WI38 (cell line): ENCODE results near the gene MAFG.

ENCODE experiments used
- H3K4me3 ChIP-seq: 2 replicates; pipeline ENCODE4 v1.5.1; 2011; ENCODE audit warnings: low read depth, mild to moderate bottlenecking, control low read depth, low read length
- CTCF ChIP-seq: IDR thresholded peaks from 2 replicates; pipeline ENCODE4 v1.5.1; 2012; ENCODE audit warnings: low read depth, mild to moderate bottlenecking, control low read depth, low read length

Gene MAFG

GRCh38 chr17:81960130-81960958 is 32.8 kb upstream of the MAFG start:
- no peak for TF ChIP-seq CTCF
- H3K4me3 ChIP-seq = peak overlapping the region; percentile 30; the same call in 1 of the 2 replicates

- peak; percentile 45 for TF ChIP-seq CTCF
- H3K4me3 ChIP-seq = peak overlapping the region; percentile 30; the same call in 1 of the 2 replicates
These were observed 32.0 kb upstream of the MAFG start for GRCh38 chr17:81959362-81960129.

GRCh38 chr17:81958633-81959342 is 31.3 kb upstream of the MAFG start:
- no peak overlapping the region for H3K4me3 ChIP-seq
- no peak for TF ChIP-seq CTCF

GRCh38 chr17:81957691-81958432 is 30.3 kb upstream of the MAFG start:
- no peak for TF ChIP-seq CTCF
- no peak overlapping the region for H3K4me3 ChIP-seq

DNA sequence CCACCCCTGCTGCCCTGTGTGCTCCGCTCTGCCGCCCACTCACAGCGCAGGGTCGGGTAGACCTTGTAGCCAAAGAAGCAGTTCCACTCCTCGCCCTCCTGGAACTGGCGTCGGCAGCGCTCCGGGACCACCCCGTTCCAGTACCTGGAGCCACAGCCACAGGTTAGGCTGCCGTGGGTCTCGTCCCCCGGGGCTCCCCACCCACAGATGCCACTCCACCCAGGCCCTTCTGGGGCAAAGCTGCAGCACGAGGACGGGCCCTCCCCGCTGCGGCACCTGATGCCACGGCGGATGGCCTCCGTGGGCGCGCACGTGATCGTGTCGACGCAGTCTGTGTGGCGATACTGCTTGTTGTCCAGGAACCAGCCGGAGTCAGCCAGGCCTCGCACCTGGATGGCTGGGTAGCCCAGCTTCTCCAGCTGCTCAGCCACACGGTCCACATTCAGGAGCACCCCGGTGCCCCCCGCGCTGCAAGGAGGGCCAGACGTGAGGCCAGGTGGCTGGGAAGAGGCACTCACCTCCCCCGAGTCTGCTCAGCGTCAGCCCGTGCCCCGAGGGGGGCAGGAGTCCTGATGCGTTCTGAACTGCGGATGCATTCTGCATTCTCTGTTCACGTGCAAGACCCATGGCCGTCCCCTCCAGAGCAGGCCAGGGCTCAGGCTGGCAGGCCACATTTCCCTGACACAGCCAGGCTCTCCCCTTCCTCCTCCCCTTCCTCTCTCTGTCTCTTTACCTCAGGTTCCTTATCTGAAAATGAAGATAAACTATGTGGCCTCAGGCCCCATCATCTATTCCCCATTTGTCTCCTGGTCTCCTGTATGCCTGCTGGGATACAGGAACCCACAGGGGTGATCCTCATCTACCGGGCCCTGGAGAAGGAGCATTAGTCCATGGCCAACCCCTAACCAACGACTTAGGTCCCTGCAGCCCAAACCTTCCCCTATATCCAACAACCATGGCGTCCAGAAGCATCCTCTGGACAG is 29.4 kb upstream of the MAFG start:
- TF ChIP-seq CTCF = no peak
- H3K4me3 ChIP-seq = no peak overlapping the region
